ENCODE data around the gene INPPL1.

The INPPL1 gene

DNA sequence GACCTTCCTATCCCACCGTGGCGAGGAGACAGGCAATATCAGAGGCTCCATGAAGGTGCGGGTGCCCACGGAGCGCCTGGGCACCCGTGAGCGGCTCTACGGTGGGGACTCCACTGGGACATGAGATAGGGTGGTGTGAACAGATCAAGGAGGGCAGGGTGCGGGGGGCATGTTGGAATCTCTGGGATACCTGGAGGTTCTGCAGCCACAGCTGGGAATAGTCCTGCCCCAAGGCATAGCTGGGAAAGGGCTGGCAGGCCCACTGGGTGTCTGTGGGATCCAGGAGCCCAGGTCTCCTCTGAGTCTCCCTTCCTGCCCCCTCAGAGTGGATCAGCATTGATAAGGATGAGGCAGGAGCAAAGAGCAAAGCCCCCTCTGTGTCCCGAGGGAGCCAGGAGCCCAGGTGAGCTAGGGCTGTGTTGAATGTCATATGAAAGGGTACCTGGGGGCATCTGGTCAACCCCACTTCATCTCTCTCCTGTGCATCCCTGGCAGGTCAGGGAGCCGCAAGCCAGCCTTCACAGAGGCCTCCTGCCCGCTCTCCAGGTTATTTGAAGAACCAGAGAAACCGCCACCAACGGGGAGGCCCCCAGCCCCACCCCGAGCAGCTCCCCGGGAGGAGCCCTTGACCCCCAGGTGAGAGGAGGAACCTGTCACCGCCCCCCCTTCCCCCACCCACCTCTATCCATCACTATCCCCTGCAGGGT is 10.9 kb downstream of the INPPL1 start:
- Histone ChIP-seq H3K36me3 (ENCODE audit: insufficient read depth, low read length) (peaks cover 80% of the 10 kb centered on the region), H3K4me1 (ENCODE audit: control insufficient read depth, insufficient read depth, low read length) (peaks cover 16% of the 10 kb centered on the region), H3K9ac (ENCODE audit: low read depth, low read length) (no peak overlapping the region)

GRCh38 chr11:72236083-72236697 is 11.6 kb downstream of the INPPL1 start:
- H3K27me3 ChIP-seq (ENCODE audit: control insufficient read depth, insufficient read depth, low read length), result peaks cover 15% of the 10 kb centered on the region
- no peaks in the 10 kb centered on the region for H3K9me3 ChIP-seq (replicated peaks; ENCODE audit: low read length)
- peaks cover 74% of the 10 kb centered on the region for H3K36me3 ChIP-seq (ENCODE audit: insufficient read depth, low read length)
- H3K4me1 ChIP-seq (ENCODE audit: control insufficient read depth, insufficient read depth, low read length), result peaks cover 16% of the 10 kb centered on the region
- H3K9ac ChIP-seq (ENCODE audit: low read depth, low read length), result no peak overlapping the region
- no peak overlapping the region for H3K4me2 ChIP-seq (ENCODE audit: low read length)
- no peak overlapping the region for H3K4me3 ChIP-seq (ENCODE audit: low read length)

More for the DNA sequence above, 10.9 kb downstream of the INPPL1 start:
- Histone ChIP-seq H3K27me3 (ENCODE audit: control insufficient read depth, insufficient read depth, low read length) (peaks cover 9% of the 10 kb centered on the region), H3K9me3 (replicated peaks; ENCODE audit: low read length) (no peaks in the 10 kb centered on the region), H3K4me3 (ENCODE audit: low read length) (no peak overlapping the region), H3K4me2 (ENCODE audit: low read length) (no peak overlapping the region)

DNA sequence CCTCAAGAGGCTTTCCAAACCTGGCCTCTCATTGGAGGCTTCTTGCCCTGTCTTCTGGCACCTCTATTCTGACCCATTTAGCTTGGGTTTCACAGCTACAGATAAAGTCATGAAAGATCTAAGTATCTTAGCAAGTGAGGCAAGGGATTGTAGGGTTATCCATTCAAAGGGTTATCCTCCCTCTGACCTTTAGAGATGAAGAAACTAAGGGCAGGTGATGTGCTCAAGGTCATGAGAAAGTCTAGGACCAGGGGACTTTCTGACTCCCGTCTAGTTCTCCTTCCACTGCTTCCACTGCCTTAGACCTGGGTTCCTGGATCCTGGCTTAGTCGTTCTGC is 12.2 kb downstream of the INPPL1 start:
- no peak overlapping the region for H3K4me2 ChIP-seq (ENCODE audit: low read length)
- H3K27me3 ChIP-seq (ENCODE audit: control insufficient read depth, insufficient read depth, low read length), result peaks cover 18% of the 10 kb centered on the region
- no peak overlapping the region for H3K9ac ChIP-seq (ENCODE audit: low read depth, low read length)
- no peaks in the 10 kb centered on the region for H3K9me3 ChIP-seq (replicated peaks; ENCODE audit: low read length)
- H3K4me1 ChIP-seq (ENCODE audit: control insufficient read depth, insufficient read depth, low read length), result peaks cover 16% of the 10 kb centered on the region
- no peak overlapping the region for H3K4me3 ChIP-seq (ENCODE audit: low read length)
- peaks cover 68% of the 10 kb centered on the region for H3K36me3 ChIP-seq (ENCODE audit: insufficient read depth, low read length)

DNA sequence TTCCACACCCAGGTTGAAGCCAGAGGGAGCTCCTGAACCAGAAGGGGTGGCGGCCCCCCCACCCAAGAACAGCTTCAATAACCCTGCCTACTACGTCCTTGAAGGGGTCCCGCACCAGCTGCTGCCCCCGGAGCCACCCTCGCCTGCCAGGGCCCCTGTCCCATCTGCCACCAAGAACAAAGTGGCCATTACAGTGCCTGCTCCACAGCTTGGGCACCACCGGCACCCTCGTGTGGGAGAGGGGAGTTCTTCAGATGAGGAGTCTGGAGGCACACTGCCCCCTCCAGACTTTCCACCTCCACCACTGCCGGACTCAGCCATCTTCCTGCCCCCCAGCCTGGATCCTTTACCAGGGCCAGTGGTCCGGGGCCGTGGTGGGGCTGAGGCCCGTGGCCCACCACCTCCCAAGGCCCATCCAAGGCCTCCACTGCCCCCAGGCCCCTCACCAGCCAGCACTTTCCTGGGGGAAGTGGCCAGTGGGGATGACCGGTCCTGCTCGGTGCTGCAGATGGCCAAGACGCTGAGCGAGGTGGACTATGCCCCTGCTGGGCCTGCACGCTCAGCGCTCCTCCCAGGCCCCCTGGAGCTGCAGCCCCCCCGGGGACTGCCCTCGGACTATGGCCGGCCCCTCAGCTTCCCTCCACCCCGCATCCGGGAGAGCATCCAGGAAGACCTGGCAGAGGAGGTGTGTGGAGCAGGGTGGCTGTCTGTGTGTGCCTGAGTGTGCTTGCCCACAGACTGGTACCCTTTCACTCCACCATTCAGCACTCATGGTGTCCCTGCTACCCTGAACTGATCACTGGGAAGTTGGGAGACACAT is 12.8 kb downstream of the INPPL1 start:
- Histone ChIP-seq H3K9ac (ENCODE audit: low read depth, low read length) (no peak overlapping the region), H3K4me3 (ENCODE audit: low read length) (no peak overlapping the region), H3K4me1 (ENCODE audit: control insufficient read depth, insufficient read depth, low read length) (peaks cover 16% of the 10 kb centered on the region), H3K36me3 (ENCODE audit: insufficient read depth, low read length) (peaks cover 62% of the 10 kb centered on the region), H3K27me3 (ENCODE audit: control insufficient read depth, insufficient read depth, low read length) (peaks cover 24% of the 10 kb centered on the region), H3K4me2 (ENCODE audit: low read length) (no peak overlapping the region), H3K9me3 (replicated peaks; ENCODE audit: low read length) (no peaks in the 10 kb centered on the region)

DNA sequence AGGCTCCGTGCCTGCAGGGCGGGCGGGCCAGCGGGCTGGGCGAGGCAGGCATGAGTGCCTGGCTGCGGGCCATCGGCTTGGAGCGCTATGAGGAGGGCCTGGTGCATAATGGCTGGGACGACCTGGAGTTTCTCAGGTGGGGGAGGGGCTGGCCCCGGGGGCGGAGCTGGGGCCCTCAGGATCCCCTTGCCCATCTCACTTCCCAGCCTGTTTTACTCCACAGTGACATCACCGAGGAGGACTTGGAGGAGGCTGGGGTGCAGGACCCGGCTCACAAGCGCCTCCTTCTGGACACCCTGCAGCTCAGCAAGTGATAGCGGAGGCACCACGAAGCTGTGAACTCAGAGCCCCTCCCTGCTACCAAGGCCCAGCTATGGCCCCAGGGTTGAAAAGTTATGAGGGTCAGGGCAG is 13.5 kb downstream of the INPPL1 start:
- H3K4me1 ChIP-seq (ENCODE audit: control insufficient read depth, insufficient read depth, low read length), result peaks cover 16% of the 10 kb centered on the region
- peaks cover 55% of the 10 kb centered on the region for H3K36me3 ChIP-seq (ENCODE audit: insufficient read depth, low read length)
- H3K9ac ChIP-seq (ENCODE audit: low read depth, low read length), result no peak overlapping the region
- H3K9me3 ChIP-seq (replicated peaks; ENCODE audit: low read length), result no peaks in the 10 kb centered on the region
- no peak overlapping the region for H3K4me2 ChIP-seq (ENCODE audit: low read length)
- H3K4me3 ChIP-seq (ENCODE audit: low read length), result no peak overlapping the region
- peaks cover 27% of the 10 kb centered on the region for H3K27me3 ChIP-seq (ENCODE audit: control insufficient read depth, insufficient read depth, low read length)

DNA sequence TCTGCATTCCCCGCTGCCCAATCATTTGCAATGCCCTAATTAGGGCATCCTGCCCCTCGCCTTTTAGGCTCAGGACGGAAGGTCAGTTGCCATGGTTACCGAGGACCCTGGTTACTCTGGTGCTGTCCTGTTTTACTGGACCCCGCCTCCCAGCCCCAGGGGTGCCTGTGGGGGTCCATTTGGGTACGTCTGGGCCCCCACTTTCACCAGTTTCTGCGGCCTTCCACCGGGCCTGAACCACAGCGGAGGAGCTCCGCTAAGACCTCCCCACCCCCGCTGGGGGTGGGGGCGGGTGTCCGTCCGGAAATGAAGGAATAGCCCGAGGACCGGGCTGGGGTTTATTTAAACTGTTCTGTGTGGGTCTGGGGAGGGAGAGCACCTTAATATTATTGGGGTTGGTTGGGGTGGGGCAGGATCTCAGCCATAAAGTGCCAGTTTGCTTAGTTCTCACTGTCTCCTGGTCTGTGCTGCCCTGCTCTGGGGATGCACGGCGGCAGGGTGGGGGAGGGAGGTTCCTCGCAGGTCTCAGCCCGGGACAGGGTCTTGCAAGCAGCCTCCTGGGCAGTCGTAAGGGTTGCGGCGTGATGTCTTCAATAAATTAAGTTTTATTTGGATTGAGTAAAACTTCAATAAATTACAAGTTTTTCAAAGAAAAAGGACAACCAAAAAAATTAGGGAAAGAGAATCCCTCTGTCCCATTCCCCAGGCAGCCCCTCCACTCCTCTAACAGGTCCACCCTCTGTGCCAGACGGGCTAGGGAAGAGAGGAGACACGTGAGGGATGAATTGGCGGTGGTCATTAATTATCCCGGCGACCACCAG is 14.1 kb downstream of the INPPL1 start:
- Histone ChIP-seq H3K4me1 (ENCODE audit: control insufficient read depth, insufficient read depth, low read length) (peaks cover 16% of the 10 kb centered on the region), H3K4me2 (ENCODE audit: low read length) (peak overlapping the region; percentile 83), H3K9me3 (replicated peaks; ENCODE audit: low read length) (no peaks in the 10 kb centered on the region), H3K36me3 (ENCODE audit: insufficient read depth, low read length) (peaks cover 48% of the 10 kb centered on the region), H3K27me3 (ENCODE audit: control insufficient read depth, insufficient read depth, low read length) (peaks cover 34% of the 10 kb centered on the region), H3K4me3 (ENCODE audit: low read length) (no peak overlapping the region), H3K9ac (ENCODE audit: low read depth, low read length) (peak overlapping the region; percentile 18)

GRCh38 chr11:72239313-72239848 is 14.8 kb downstream of the INPPL1 start:
- Histone ChIP-seq H3K4me1 (ENCODE audit: control insufficient read depth, insufficient read depth, low read length) (peaks cover 16% of the 10 kb centered on the region), H3K9ac (ENCODE audit: low read depth, low read length) (peak overlapping the region; percentile 18), H3K27me3 (ENCODE audit: control insufficient read depth, insufficient read depth, low read length) (peaks cover 37% of the 10 kb centered on the region), H3K36me3 (ENCODE audit: insufficient read depth, low read length) (peaks cover 42% of the 10 kb centered on the region), H3K4me2 (ENCODE audit: low read length) (peak overlapping the region; percentile 83), H3K4me3 (ENCODE audit: low read length) (peak overlapping the region; percentile 62), H3K9me3 (replicated peaks; ENCODE audit: low read length) (no peaks in the 10 kb centered on the region)

GRCh38 chr11:72239849-72240460 is 15.4 kb downstream of the INPPL1 start:
- H3K9ac ChIP-seq (ENCODE audit: low read depth, low read length), result peak overlapping the region; percentile 18
- H3K4me1 ChIP-seq (ENCODE audit: control insufficient read depth, insufficient read depth, low read length), result peaks cover 16% of the 10 kb centered on the region
- H3K9me3 ChIP-seq (replicated peaks; ENCODE audit: low read length), result no peaks in the 10 kb centered on the region
- H3K4me3 ChIP-seq (ENCODE audit: low read length), result peak overlapping the region; percentile 62
- H3K4me2 ChIP-seq (ENCODE audit: low read length), result peak overlapping the region; percentile 83
- peaks cover 42% of the 10 kb centered on the region for H3K27me3 ChIP-seq (ENCODE audit: control insufficient read depth, insufficient read depth, low read length)
- H3K36me3 ChIP-seq (ENCODE audit: insufficient read depth, low read length), result peaks cover 36% of the 10 kb centered on the region

- H3K9ac ChIP-seq (ENCODE audit: low read depth, low read length), result no peak overlapping the region
- H3K9me3 ChIP-seq (replicated peaks; ENCODE audit: low read length), result no peaks in the 10 kb centered on the region
- H3K4me2 ChIP-seq (ENCODE audit: low read length), result peak overlapping the region; percentile 83
- H3K36me3 ChIP-seq (ENCODE audit: insufficient read depth, low read length), result peaks cover 29% of the 10 kb centered on the region
- peaks cover 16% of the 10 kb centered on the region for H3K4me1 ChIP-seq (ENCODE audit: control insufficient read depth, insufficient read depth, low read length)
- H3K4me3 ChIP-seq (ENCODE audit: low read length), result peak overlapping the region; percentile 62
- peaks cover 50% of the 10 kb centered on the region for H3K27me3 ChIP-seq (ENCODE audit: control insufficient read depth, insufficient read depth, low read length)
These were observed 16.1 kb downstream of the INPPL1 start for GRCh38 chr11:72240461-72241290.

DNA sequence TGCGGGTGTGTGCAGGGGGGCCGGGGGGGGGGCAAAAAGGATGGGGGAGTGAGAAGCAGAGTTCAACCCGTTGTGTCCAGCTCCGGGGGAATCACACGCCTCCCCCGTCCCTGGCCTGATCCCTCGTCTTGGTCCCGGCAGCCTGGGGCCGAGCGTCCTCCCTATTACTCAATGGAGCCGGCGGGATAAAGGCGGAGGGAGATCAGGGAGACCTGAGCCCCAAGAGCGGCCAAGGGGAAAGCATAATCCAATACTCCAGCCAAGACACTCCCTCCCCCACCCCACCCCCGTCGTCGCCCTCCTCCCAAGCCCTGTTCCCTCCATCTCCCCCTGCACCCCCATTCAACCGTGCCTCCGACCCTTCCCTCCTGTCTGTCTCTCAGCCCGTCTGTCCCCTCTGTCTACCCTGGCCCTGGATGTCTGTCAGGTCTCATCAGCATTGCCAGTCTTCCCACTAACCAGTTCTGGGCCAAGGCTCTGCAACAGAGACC is 16.8 kb downstream of the INPPL1 start:
- Histone ChIP-seq H3K4me1 (ENCODE audit: control insufficient read depth, insufficient read depth, low read length) (peaks cover 16% of the 10 kb centered on the region), H3K9ac (ENCODE audit: low read depth, low read length) (no peak overlapping the region), H3K27me3 (ENCODE audit: control insufficient read depth, insufficient read depth, low read length) (peaks cover 56% of the 10 kb centered on the region), H3K9me3 (replicated peaks; ENCODE audit: low read length) (no peaks in the 10 kb centered on the region), H3K4me3 (ENCODE audit: low read length) (no peak overlapping the region), H3K36me3 (ENCODE audit: insufficient read depth, low read length) (peaks cover 24% of the 10 kb centered on the region), H3K4me2 (ENCODE audit: low read length) (no peak overlapping the region)

Data from skeletal muscle satellite cell (primary cell).